Cardiac fibroblast (primary cell): ENCODE data around the gene LMO7.
A peak's percentile ranks its signal among the peaks of the same experiment; 100 is the strongest.
"Not testable (repeated sequence)": the region's sequence is repeated elsewhere in the genome, so short reads cannot be mapped to it uniquely, and the experiment has no call there.

Experiments
- DNase-seq, 2 donors: peaks; one replicate each; pipeline versions ENCODE4 v3.0.0 to v3.0.0-alpha.2; 2010; ENCODE audit warnings: low read depth in 2 of 2
- H3K4me3 ChIP-seq, 2 donors: replicated peaks in 1 of 2; 1 replicate in 1 of 2; 2 replicates in 1 of 2; pipeline ENCODE4 v1.5.1; 2011; ENCODE audit warnings: low read depth in 2 of 2, low read length in 2 of 2, mild to moderate bottlenecking in 2 of 2, moderate library complexity in 1 of 2
- CTCF ChIP-seq: IDR thresholded peaks from one replicate; pipeline ENCODE4 v1.5.1; 2011; ENCODE audit warnings: low read depth, mild to moderate bottlenecking, low read length, inconsistent platforms

LMO7 gene

GRCh38 chr13:75725736-75726135 is 89.6 kb downstream of the LMO7 start:
- TF ChIP-seq CTCF: no peak
- peak in 1 of 2 donors; percentile 26 for DNase-seq
- no peak overlapping the region for H3K4me3 ChIP-seq

DNA sequence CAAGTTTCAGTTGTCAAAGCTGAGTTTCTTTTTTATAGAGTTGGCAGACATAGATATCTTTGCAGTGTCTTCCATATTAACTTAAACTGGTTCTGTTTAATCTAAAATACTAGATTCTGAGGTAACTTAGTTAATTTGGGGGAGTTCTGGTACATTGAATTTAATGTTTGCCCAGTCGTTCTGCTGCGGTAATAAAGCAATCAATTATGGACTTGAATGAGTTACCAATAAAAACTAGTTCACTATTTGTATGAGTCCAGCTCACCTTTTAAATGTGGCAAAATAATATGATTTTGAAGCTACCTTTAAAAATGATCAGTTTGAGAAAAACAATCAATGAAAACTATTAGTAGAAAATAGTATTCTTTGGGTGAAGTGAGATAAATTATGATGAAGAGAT is 90.2 kb downstream of the LMO7 start:
- H3K4me3 ChIP-seq: no peak overlapping the region
- no peak for TF ChIP-seq CTCF
- no peak for DNase-seq

- H3K4me3 ChIP-seq, DNase-seq: not testable (repeated sequence)
Measured at GRCh38 chr13:75733113-75733512, 97.0 kb downstream of the LMO7 start.

- H3K4me3 ChIP-seq: no peak overlapping the region
- DNase-seq: no peak
- no peak for TF ChIP-seq CTCF
Measured at GRCh38 chr13:75736173-75736572, 100.0 kb downstream of the LMO7 start.

- DNase-seq: no peak
- no peak for TF ChIP-seq CTCF
Measured at GRCh38 chr13:75738841-75739240, 102.7 kb downstream of the LMO7 start.

DNA sequence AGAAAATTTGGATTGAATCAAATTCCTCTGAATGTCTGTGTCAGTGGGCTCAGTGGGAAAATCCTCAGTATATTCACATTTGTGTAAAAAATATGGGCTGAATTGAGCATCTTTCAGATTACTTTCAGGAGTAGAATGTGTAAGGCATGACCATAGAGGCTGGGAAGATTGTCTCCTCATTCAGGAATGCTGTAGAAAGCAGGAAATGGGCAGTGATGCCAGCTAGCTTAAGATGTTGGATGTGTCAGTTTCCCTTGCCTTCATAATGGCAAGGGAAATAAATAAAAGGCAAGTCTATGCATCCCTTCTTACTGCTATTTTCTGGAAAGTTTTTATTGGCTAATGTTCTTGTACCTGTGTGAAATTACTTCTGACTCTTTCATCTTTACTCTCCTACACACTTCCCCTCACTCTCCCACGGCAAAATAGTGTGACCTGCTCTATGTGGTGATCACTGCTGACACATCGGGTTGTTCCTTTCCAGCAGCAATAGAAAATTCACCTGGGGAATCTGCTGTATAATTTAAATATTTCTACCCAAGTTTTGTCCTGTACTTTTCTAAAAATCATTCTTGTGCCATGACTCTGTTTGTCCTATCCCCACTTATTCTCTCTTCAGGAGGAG is 103.2 kb downstream of the LMO7 start:
- TF ChIP-seq CTCF: no peak
- no peak overlapping the region for H3K4me3 ChIP-seq
- DNase-seq: no peak

More at GRCh38 chr13:75738841-75739240, 102.7 kb downstream of the LMO7 start:
- no peak overlapping the region for H3K4me3 ChIP-seq

GRCh38 chr13:75740031-75740430 is 103.9 kb downstream of the LMO7 start:
- no peak for TF ChIP-seq CTCF
- no peak overlapping the region for H3K4me3 ChIP-seq
- no peak for DNase-seq

DNA sequence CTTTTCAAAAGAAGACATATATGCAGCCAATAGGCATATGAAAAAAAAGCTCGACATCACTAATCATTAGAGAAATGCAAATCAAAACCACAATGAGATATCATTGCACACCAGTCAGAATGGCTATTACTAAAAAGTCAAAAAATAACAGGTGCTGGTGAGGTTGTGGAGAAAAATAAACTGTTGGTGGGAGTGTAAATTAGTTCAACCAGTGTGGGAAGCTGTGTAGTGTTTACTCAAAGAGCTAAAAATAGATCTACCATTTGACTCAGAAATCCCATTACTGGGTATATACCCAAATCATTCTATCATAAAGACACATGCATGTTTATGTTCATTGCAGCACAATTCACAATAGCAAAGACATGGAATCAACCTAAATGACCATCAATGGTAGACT is 106.9 kb downstream of the LMO7 start:
- H3K4me3 ChIP-seq, DNase-seq: not testable (repeated sequence)
